Hepatic stellate cell (primary cell): ENCODE results near the gene LRRC42.

Experiments used
- DNase-seq: peaks from one replicate; pipeline ENCODE4 v3.0.0; 2011; ENCODE audit warnings: low spot score

Gene LRRC42, protein sequence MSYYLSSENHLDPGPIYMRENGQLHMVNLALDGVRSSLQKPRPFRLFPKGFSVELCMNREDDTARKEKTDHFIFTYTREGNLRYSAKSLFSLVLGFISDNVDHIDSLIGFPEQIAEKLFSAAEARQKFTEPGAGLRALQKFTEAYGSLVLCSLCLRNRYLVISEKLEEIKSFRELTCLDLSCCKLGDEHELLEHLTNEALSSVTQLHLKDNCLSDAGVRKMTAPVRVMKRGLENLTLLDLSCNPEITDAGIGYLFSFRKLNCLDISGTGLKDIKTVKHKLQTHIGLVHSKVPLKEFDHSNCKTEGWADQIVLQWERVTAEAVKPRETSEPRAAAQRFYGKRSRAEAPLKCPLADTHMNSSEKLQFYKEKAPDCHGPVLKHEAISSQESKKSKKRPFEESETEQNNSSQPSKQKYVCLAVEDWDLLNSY

DNA sequence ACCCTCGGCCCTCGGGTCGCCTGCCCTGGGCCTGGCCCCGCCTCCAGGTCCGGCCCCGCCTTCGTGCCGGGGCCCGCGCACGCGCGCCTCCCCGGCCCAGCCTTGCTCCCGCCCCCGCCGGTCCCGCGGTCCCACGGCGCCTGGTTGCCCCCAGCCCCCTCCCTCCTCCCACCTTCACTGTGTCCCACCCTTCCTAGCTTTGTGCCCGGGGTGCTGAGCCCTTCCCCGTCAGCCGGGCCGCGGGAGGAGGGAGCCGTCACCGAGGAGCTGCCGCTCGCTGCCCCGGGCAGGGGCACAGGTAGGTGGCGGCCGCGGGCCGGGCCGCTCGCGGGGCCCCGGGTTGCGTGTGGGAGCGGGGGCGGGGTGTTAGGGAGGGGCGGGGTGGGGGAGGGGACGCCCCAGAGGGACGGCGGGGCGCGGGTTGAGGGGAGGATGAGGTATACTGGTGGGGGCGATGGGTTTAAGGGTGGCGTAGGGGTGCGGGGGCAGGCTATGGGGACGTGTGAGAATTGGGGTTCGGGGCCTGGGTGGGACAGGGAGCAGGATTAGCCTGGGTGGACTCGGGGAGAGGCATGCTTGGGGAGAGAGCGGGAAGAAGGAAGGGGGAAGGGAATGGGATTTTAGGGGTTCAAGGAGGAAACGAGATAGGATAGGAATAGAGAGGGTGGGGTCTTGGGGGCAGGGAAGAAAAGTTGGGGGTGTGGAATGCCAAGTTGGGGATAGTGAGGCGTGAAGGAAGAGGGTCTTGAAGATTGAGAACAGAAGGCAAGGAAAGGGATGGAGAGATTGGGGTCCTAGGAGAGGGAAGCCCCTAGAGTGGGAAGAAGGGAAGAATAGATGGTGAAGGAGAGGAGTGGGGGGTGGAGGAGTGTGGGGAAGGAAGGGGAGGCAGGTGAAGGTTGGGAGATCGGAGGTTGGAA, at the start of gene LRRC42:
LRRC42 (plus strand) TSS at position 99 of the 920 bp plus-strand sequence. CDS start 5,650 bp downstream, outside the sequence.
- DNase-seq = no peak

GRCh38 chr1:53896635-53897229, 49.4 kb upstream of the LRRC42 start:
- peak; percentile 61 for DNase-seq

DNA sequence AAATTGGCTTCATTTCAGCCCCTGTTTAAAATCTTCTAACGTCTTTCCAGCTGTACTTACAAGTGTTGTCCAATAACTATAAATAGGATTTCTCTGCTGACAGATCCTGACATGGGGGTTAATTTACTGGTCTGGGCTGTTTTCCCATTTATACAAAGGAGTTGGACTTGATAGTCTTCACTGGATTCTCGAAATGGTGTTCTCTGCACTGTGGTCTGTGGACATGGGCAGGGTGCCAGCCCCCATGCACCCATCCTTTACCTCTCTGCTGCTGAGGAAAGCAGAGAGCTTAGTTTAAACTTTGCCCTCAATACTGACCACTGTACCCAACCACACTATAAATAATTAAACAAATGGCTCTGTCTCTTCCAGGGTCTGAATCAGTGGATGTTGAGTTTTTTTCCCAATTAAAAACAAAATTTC, 46.9 kb upstream of the LRRC42 start:
- no peak for DNase-seq

- DNase-seq = no peak
Measured at GRCh38 chr1:53899708-53900107, 46.4 kb upstream of the LRRC42 start.

- DNase-seq = no peak
Measured at GRCh38 chr1:53902235-53903138, 43.7 kb upstream of the LRRC42 start.

DNA sequence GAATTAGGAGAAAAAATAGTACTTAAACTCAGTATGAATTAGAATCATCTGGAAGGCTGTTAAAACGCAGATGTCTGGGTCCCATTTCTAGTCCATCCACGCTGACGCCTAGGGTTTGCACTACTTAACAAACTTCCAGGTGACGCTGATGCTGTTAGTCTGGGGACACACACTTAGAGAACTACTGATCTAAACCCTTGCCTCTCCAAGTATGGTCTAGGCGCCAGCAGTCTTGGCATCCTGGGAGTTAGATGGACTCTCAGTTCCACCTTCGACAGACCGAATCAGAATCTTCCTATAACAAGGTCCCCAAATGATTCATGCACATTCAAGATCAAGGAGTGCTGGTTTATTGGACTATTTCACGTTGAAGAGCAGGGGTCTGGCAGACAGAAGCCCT, 40.6 kb upstream of the LRRC42 start:
- no peak for DNase-seq

DNA sequence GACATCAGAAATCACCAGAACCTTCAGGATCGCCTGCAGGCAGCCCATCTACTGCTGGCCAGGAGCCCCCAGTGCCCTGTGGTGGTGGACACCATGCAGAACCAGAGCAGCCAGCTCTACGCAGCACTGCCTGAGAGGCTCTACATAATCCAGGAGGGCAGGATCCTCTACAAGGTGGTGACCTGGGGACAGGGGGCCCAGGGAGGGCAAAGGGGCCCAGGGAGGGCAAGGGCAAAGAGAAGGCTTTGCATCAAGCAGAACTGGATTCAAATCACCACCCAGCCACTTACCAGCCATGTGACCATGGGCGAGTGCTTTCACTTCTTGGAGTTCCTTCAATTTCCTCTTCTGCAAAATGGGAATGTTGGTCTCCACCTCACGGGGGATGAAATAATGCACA, 40.0 kb upstream of the LRRC42 start:
- DNase-seq = no peak

DNA sequence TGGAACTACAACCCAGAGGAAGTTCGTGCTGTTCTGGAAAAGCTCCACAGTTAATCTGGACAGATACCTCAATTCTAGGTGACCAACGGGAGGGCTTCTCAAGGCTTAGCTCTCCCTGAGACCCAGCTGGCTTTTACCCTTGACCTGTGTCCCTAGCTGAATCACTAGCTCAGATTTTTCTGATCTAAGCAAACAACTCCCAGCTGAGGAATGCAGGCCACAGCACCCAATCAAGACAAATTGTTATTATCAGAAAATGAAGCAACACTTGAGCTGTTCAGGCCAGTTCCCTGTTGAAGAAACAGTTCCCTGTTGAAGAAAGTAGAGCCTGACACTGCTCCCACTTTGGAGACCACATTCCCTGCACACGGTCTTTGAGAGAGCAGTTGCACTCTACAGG, 36.2 kb upstream of the LRRC42 start:
- no peak for DNase-seq

GRCh38 chr1:53911442-53911841, 34.7 kb upstream of the LRRC42 start:
- no peak for DNase-seq

DNA sequence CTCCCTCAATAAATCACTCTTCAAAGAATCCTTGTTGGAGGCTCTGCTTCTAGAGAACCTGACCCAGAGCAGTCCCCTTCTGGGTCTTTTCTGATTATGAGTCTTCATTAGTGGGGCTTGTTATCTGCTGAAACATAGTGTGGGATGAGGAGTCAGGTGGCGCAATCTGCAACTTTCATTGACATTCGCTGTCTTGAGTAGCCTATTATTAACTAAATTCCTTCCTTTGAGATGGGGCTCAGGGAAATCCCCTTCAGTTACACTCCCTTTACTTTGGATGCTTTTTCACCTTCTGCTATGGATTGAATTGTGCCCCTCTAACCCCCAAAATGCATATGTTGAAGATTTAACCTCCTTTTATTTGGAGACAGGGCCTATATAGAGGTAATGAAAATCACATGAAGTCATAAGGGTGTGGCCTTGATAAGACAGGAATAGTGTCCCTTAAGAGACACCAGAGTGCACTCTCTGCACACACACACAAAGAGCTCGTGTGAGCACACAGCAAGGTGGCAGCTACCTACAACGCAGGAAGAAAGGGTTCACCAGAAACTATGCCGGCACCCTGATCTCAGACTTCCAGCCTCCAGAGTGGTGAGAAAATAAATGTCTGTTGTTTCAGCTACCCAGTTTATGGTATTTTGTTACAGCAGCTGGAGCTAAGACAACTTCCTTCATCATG, 32.7 kb upstream of the LRRC42 start:
- no peak for DNase-seq

- DNase-seq = no peak
Measured at GRCh38 chr1:53918343-53918742, 27.8 kb upstream of the LRRC42 start.

DNA sequence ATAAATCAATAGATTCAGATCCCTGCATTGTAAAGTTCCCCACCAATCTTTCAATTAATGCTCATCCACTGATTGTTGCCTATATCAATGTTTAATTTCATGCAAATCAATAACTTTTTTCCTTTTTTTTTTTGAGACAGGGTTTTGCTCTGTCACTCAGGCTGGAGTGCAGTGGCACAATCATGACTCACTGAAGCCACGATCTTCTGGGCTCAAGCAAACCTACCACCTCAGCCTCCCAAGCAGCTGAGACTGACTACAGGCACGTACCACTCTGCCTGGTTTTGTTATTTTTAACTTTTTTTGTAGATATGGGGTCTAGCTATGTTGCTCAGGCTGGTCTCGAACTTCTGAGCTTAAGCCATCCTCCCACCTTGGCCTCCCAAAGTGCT, 26.5 kb upstream of the LRRC42 start:
- no peak for DNase-seq

- no peak for DNase-seq
Measured at GRCh38 chr1:53927376-53927881, 18.7 kb upstream of the LRRC42 start.

DNA sequence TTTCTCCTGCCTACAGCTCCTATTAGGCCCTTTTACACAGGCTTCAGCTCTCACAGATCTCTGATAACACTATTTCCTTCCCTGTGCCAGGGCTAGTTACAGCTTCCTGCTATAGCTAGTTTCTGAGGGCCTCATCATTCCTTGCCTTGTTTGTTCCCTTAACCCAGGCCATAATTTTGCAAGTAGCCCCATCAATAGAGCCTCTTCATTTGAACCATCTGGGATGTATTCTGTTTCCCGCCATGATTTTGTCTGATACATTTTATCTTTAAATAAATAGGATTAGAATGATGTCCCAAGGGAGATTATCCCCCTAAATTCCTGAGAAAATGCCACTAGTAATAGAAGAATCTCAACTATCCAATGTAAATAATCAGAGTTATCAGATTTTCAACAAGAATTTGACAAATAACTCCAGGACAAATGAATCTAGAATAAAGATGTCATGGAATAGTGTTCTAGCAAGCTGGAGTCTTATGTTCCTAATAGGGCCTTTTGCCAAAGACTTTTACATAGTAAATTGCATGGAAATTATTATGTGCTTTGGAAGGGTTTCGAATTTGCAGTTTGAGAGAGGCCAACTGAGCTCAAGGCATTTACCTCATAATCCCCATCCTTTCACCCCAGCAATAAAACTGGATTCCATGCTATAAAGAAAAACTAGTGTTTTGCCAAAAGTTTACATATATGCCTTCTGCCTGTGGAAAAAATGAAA, 16.7 kb upstream of the LRRC42 start:
- DNase-seq = no peak

DNA sequence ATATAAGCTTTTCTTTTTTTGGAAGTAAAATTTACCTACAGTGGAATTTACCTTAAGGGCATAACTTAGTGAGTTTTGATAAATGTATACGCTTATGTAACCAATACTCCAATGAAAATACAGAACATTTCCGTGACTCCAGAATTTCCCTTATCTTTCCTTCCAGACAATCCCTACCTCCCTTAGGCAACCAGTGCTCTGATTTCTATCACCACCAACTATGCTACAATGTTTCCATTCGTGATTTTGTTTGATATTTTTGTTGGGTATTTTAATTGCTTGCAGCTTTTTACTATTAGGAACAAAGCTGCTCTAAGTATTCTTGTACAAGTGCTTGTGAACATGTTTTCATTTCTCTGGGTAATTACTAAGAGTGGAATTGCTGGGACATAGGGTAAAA, 15.2 kb upstream of the LRRC42 start:
- DNase-seq = no peak

DNA sequence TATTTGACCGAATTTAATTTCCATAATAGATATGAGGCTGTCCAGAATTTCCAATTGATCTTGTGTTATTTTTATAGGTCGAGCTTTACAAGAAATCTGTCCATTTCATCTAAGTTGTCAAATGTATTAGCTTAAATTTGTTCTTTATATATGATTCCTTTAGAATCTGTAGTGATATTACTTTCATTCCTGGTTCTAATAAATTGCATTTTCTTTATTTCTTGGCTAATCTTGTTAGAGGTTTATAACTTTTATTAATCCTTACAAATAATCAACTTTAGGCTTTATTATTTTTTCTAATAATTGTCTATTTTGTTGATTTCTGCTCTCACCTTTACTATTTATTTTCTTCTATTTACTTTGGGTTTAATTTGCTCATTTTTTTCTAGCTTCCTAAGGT, 14.6 kb upstream of the LRRC42 start:
- DNase-seq = no peak

DNA sequence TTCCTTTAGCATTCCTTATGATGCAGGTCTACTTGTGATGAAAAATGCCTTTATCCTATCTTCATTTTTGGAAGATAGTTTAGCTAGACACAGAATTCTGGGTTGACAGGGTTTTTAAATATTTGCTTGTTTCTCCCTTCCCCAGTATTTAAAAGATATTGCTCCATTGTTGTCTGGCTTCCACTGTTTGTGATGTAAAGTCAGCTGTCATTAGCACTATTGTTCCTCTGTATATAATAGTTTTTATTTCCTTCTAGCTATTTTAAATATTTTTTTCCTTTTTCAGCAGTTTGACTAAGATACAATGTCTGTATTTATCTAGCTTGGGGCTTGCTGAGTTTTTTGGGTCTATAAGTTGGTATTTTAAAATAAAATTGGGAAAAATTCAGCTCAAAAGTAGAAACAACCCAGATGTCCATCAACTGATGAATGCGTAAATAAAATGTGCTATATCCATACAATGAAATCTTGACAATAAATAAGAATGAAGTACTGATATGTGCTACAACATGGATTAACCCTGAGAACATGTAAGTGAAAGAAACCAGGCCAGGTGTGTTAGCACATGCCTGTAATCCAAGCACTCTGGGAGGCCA, 11.9 kb upstream of the LRRC42 start:
- no peak for DNase-seq

- no peak for DNase-seq
Measured at GRCh38 chr1:53936430-53936829, 9.7 kb upstream of the LRRC42 start.

DNA sequence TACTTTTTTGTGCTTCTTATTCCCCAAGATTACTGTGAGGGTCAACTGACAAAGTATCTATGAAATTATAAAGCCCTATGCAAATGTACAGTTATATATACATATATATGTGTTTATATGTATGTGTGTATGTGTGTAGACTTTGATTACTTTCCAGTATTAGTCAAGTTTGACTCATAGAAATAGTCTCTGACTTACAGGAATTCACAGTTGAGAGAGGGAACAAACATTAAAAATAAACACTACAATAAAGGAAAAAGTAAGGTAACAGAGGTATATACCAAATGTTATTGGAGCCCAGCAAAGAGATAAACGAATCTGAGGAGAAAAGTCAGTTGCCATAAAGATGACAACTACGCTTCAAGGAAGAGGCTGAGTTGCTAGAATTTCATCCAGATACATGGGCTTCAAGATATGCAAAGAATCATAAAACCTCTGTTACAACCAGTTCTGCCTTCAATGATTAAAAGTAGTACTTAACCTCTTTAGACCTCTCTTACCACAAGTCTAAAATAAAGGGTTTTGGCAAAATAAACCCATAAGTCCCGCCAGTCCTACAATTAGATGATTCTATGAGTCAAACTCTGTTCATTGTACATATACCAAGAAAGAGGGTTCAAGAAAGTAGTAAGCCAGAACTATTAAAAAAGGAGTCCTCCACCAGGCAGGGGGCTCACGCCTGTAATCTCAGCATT, 7.9 kb upstream of the LRRC42 start:
- no peak for DNase-seq
